Neural progenitor cell (in vitro differentiated cells): Measurements from ENCODE around the gene KIAA0232. TPM values are rescaled to one million over a fixed set of nuclear protein-coding genes. Genes with fewer than 3 reads are reported as not detected.
"Not testable (repeated sequence)": the region's sequence is repeated elsewhere in the genome, so short reads cannot be mapped to it uniquely, and the experiment has no call there.

ENCODE experiments used
- DNase-seq: peaks from one replicate; pipeline ENCODE4 v3.0.0-alpha.2; 2016; ENCODE audit warnings: low spot score
- H2AFZ ChIP-seq: fragments of 200-600 bp; sonication (generic); replicated peaks from 2 replicates; pipeline ENCODE4 v1.6.1; 2016; ENCODE audit warnings: antibody characterized with exemption
- H3F3A ChIP-seq: fragments of 200-600 bp; sonication (generic); 2 replicates; pipeline ENCODE4 v1.6.1; 2016; ENCODE audit warnings: antibody characterized with exemption, low read depth
- H3K27ac ChIP-seq: fragments of 200-600 bp; sonication (generic); 2 replicates; pipeline ENCODE4 v1.5.1; 2016; ENCODE audit warnings: mild to moderate bottlenecking
- H3K27me3 ChIP-seq: fragments of 200-600 bp; sonication (generic); 2 replicates; pipeline ENCODE4 v1.6.1; 2016; ENCODE audit warnings: mild to moderate bottlenecking, moderate library complexity
- H3K36me3 ChIP-seq: fragments of 200-600 bp; sonication (generic); 2 replicates; pipeline ENCODE4 v1.5.1; 2016
- H3K4me1 ChIP-seq: fragments of 200-600 bp; sonication (generic); 2 replicates; pipeline ENCODE4 v1.6.1; 2016; ENCODE audit warnings: mixed run types
- H3K4me2 ChIP-seq: fragments of 200-600 bp; sonication (generic); 2 replicates; pipeline ENCODE4 v1.6.1; 2016
- H3K4me3 ChIP-seq: fragments of 200-600 bp; sonication (generic); 2 replicates; pipeline ENCODE4 v1.5.1; 2016
- H3K79me2 ChIP-seq: fragments of 200-600 bp; sonication (generic); 2 replicates; pipeline ENCODE4 v1.6.1; 2016; ENCODE audit warnings: low read depth
- H3K9ac ChIP-seq: fragments of 200-600 bp; sonication (generic); 2 replicates; pipeline ENCODE4 v1.6.1; 2016
- H3K9me3 ChIP-seq: fragments of 200-600 bp; sonication (generic); 2 replicates; pipeline ENCODE4 v1.5.1; 2016; ENCODE audit warnings: low read depth
- H4K20me1 ChIP-seq: fragments of 200-600 bp; sonication (generic); 2 replicates; pipeline ENCODE4 v1.6.1; 2016; ENCODE audit warnings: low read depth
- H3K27ac Mint-ChIP-seq: 3 replicates; pipeline ENCODE4 v1.8.0; 2021; ENCODE audit warnings: mixed read lengths
- H3K27me3 Mint-ChIP-seq: 2 replicates; pipeline ENCODE4 v1.8.0; 2022; ENCODE audit warnings: low read depth, mild to moderate bottlenecking, inconsistent platforms, moderate library complexity, mixed read lengths; ENCODE audit not compliant: insufficient read depth
- H3K36me3 Mint-ChIP-seq: 3 replicates; pipeline ENCODE4 v1.8.0; 2021; ENCODE audit warnings: mixed read lengths
- H3K4me1 Mint-ChIP-seq: 3 replicates; pipeline ENCODE4 v1.8.0; 2021; ENCODE audit warnings: mixed read lengths
- H3K4me3 Mint-ChIP-seq: 3 replicates; pipeline ENCODE4 v1.8.0; 2021; ENCODE audit warnings: mild to moderate bottlenecking, moderate library complexity, mixed read lengths
- H3K9me3 Mint-ChIP-seq: 3 replicates; pipeline ENCODE4 v1.8.0; 2020; ENCODE audit warnings: mixed read lengths
- EZH2 ChIP-seq: fragments of 200-600 bp; sonication (generic); IDR thresholded peaks from 2 replicates; pipeline ENCODE4 v1.6.1; 2017; ENCODE audit warnings: antibody characterized with exemption, mild to moderate bottlenecking, moderate library complexity
- EZH2phosphoT487 ChIP-seq: fragments of 200-600 bp; sonication (generic); IDR thresholded peaks from 2 replicates; pipeline ENCODE4 v1.6.1; 2017; ENCODE audit warnings: antibody characterized with exemption
- total RNA-seq: library from RNA; depleted of rRNA; stranded (reverse); fragments of >200 nt; gene quantifications from 2 replicates; pipeline ENCODE4 v1.2.3, GENCODE V29; 2015; ENCODE audit warnings: low replicate concordance
- TF ChIP-seq, protein P1 (sequence below): fragments of 200-600 bp; sonication (generic); IDR thresholded peaks from 2 replicates; pipeline ENCODE4 v1.5.1; 2017; ENCODE audit warnings: antibody characterized with exemption, mild to moderate bottlenecking

Gene KIAA0232
- total RNA-seq, 1 donor from 2014 or later = 42.9 TPM

DNA sequence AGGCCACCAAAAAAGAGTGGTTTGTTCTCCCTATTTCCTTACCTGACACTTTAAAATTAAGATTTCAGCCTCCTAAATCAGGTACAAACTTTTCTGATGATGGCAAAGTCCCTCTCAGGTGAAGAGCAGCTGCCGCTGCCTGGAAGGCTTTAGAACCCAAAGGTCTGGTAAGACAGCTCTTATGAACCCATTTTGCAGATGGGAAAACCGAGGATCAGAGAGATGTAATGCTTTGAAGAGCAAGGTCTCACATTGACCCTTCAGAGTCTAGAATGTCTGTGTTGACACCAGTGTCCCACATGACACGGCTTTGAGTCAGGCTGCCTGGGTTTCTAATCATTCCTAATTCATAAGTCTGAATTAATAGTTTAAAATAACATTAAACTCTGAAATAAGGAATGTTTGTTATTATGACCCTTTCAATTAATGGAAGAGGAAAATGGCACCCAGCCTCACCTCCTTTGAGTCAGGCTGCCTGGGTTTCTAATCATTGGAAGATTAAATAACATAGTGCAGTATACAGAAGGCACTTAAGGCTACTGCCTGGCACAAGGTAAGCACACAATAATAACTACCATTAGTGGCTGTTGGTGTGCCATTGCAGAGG, 27.9 kb upstream of the KIAA0232 start:
- no peaks in the 10 kb centered on the region for H3K9me3 Mint-ChIP-seq
- peaks cover 14% of the 10 kb centered on the region for H3F3A ChIP-seq
- H4K20me1 ChIP-seq = no peaks in the 10 kb centered on the region
- H3K4me2 ChIP-seq = no peak overlapping the region
- H3K36me3 Mint-ChIP-seq = no peaks in the 10 kb centered on the region
- no peaks in the 10 kb centered on the region for H3K79me2 ChIP-seq
- H2AFZ ChIP-seq = no peak overlapping the region
- H3K4me1 ChIP-seq = peaks cover 20% of the 10 kb centered on the region
- H3K9ac ChIP-seq = no peak overlapping the region
- H3K27me3 ChIP-seq = no peaks in the 10 kb centered on the region
- peaks cover 17% of the 10 kb centered on the region for H3K4me1 Mint-ChIP-seq
- no peak overlapping the region for H3K4me3 Mint-ChIP-seq
- no peak overlapping the region for H3K27ac ChIP-seq
- H3K9me3 ChIP-seq = no peaks in the 10 kb centered on the region
- DNase-seq = no peak
- TF ChIP-seq EZH2phosphoT487 (no peak), EZH2 (no peak)
- TF ChIP-seq, protein P1, sequence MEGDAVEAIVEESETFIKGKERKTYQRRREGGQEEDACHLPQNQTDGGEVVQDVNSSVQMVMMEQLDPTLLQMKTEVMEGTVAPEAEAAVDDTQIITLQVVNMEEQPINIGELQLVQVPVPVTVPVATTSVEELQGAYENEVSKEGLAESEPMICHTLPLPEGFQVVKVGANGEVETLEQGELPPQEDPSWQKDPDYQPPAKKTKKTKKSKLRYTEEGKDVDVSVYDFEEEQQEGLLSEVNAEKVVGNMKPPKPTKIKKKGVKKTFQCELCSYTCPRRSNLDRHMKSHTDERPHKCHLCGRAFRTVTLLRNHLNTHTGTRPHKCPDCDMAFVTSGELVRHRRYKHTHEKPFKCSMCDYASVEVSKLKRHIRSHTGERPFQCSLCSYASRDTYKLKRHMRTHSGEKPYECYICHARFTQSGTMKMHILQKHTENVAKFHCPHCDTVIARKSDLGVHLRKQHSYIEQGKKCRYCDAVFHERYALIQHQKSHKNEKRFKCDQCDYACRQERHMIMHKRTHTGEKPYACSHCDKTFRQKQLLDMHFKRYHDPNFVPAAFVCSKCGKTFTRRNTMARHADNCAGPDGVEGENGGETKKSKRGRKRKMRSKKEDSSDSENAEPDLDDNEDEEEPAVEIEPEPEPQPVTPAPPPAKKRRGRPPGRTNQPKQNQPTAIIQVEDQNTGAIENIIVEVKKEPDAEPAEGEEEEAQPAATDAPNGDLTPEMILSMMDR = no peak
- H3K4me3 ChIP-seq = no peak overlapping the region
- H3K27ac Mint-ChIP-seq = no peak overlapping the region
- H3K27me3 Mint-ChIP-seq = peaks cover 13% of the 10 kb centered on the region
- no peaks in the 10 kb centered on the region for H3K36me3 ChIP-seq

- Histone ChIP-seq H3K4me2 (no peak overlapping the region), H3K9me3 (no peaks in the 10 kb centered on the region), H3F3A (peaks cover 14% of the 10 kb centered on the region), H3K9ac (no peak overlapping the region), H3K79me2 (no peaks in the 10 kb centered on the region), H3K27me3 (no peaks in the 10 kb centered on the region), H3K4me1 (peaks cover 26% of the 10 kb centered on the region), H2AFZ (no peak overlapping the region), H3K4me3 (no peak overlapping the region), H4K20me1 (no peaks in the 10 kb centered on the region), H3K27ac (no peak overlapping the region), H3K36me3 (no peaks in the 10 kb centered on the region)
- Mint-ChIP-seq H3K36me3 (no peaks in the 10 kb centered on the region), H3K27me3 (peaks cover 13% of the 10 kb centered on the region), H3K4me3 (peak overlapping the region; percentile 50), H3K9me3 (no peaks in the 10 kb centered on the region), H3K4me1 (peaks cover 18% of the 10 kb centered on the region), H3K27ac (no peak overlapping the region)
- TF ChIP-seq EZH2phosphoT487 = no peak
- TF ChIP-seq, protein P1 = no peak
- no peak for TF ChIP-seq EZH2
- DNase-seq = no peak
Observed at GRCh38 chr4:6755088-6755753, 27.3 kb upstream of the KIAA0232 start.

- H3F3A ChIP-seq = peaks cover 14% of the 10 kb centered on the region
- H4K20me1 ChIP-seq, H3K9me3 Mint-ChIP-seq, H3K27ac Mint-ChIP-seq, H3K79me2 ChIP-seq, H2AFZ ChIP-seq, H3K4me2 ChIP-seq, H3K9me3 ChIP-seq, H3K9ac ChIP-seq, H3K36me3 Mint-ChIP-seq, H3K4me3 Mint-ChIP-seq, H3K36me3 ChIP-seq, H3K4me3 ChIP-seq, H3K27ac ChIP-seq, DNase-seq, H3K27me3 ChIP-seq: not testable (repeated sequence)
- Mint-ChIP-seq H3K27me3 (peaks cover 16% of the 10 kb centered on the region), H3K4me1 (peaks cover 24% of the 10 kb centered on the region)
- peaks cover 26% of the 10 kb centered on the region for H3K4me1 ChIP-seq
Observed at GRCh38 chr4:6756345-6756744, 26.2 kb upstream of the KIAA0232 start.

- Histone ChIP-seq H3K4me2 (no peak overlapping the region), H3K27me3 (no peaks in the 10 kb centered on the region), H4K20me1 (no peaks in the 10 kb centered on the region), H3K4me3 (no peak overlapping the region), H3K36me3 (no peaks in the 10 kb centered on the region), H3F3A (peaks cover 8% of the 10 kb centered on the region), H2AFZ (no peak overlapping the region), H3K4me1 (peaks cover 17% of the 10 kb centered on the region), H3K9me3 (no peaks in the 10 kb centered on the region), H3K79me2 (no peaks in the 10 kb centered on the region), H3K9ac (no peak overlapping the region), H3K27ac (no peak overlapping the region)
- Mint-ChIP-seq H3K4me3 (no peak overlapping the region), H3K27ac (peak overlapping the region; percentile 27), H3K27me3 (peaks cover 10% of the 10 kb centered on the region), H3K36me3 (no peaks in the 10 kb centered on the region), H3K9me3 (no peaks in the 10 kb centered on the region), H3K4me1 (peaks cover 23% of the 10 kb centered on the region)
- TF ChIP-seq EZH2phosphoT487 (no peak), EZH2 (no peak)
- TF ChIP-seq, protein P1 = no peak
- DNase-seq = no peak
Observed at GRCh38 chr4:6758728-6759127, 23.8 kb upstream of the KIAA0232 start.
